COR-L47 (cell line): ENCODE data around the gene UBE2F.
"Not testable (repeated sequence)": the region's sequence is repeated elsewhere in the genome, so short reads cannot be mapped to it uniquely, and the experiment has no call there.

Source experiments
- DNase-seq: peaks from one replicate; lab custom pipeline; 2025; lab: John Stamatoyannopoulos, UW

UBE2F gene

GRCh38 chr2:237944302-237944701 lies 22.5 kb upstream of the UBE2F start:
- no peak for DNase-seq

GRCh38 chr2:237946423-237946822 lies 20.4 kb upstream of the UBE2F start:
- no peak for DNase-seq

GRCh38 chr2:237951354-237951753 lies 15.5 kb upstream of the UBE2F start:
- not testable (repeated sequence) for DNase-seq

GRCh38 chr2:237951878-237952277 lies 14.9 kb upstream of the UBE2F start:
- no peak for DNase-seq

- DNase-seq = no peak
These were observed 14.0 kb upstream of the UBE2F start for GRCh38 chr2:237952851-237953250.

GRCh38 chr2:237955640-237956401 lies 11.0 kb upstream of the UBE2F start:
- no peak for DNase-seq

GRCh38 chr2:237956402-237956736 lies 10.4 kb upstream of the UBE2F start:
- DNase-seq = no peak

GRCh38 chr2:237961637-237962036 lies 5.2 kb upstream of the UBE2F start:
- no peak for DNase-seq

GRCh38 chr2:237962432-237963084 lies 4.3 kb upstream of the UBE2F start:
- DNase-seq = no peak

GRCh38 chr2:237963490-237963991 lies 3.3 kb upstream of the UBE2F start:
- DNase-seq = not testable (repeated sequence)

- no peak for DNase-seq
These were observed 2.6 kb upstream of the UBE2F start for GRCh38 chr2:237964194-237964577.

- no peak for DNase-seq
These were observed 2.0 kb upstream of the UBE2F start for GRCh38 chr2:237964578-237965404.

- not testable (repeated sequence) for DNase-seq
These were observed 970 bp upstream of the UBE2F start for GRCh38 chr2:237965844-237966243.

- no peak for DNase-seq
These were observed 607 bp upstream of the UBE2F start for GRCh38 chr2:237966250-237966564.

GRCh38 chr2:237967463-237967951 lies 693 bp downstream of the UBE2F start:
- DNase-seq = no peak

- no peak for DNase-seq
These were observed 1.4 kb downstream of the UBE2F start for GRCh38 chr2:237968048-237968862.

- DNase-seq = no peak
These were observed 4.8 kb downstream of the UBE2F start for GRCh38 chr2:237971661-237972060.

GRCh38 chr2:237972211-237972610 lies 5.4 kb downstream of the UBE2F start:
- DNase-seq = no peak

GRCh38 chr2:237972936-237973335 lies 6.1 kb downstream of the UBE2F start:
- no peak for DNase-seq

- no peak for DNase-seq
These were observed 10.6 kb downstream of the UBE2F start for GRCh38 chr2:237977380-237977779.

GRCh38 chr2:237978058-237978712 lies 11.4 kb downstream of the UBE2F start:
- DNase-seq = no peak
